Endothelial cell of umbilical vein (primary cell): Measurements from ENCODE around the gene H2BK1. TPM values are rescaled to one million over a fixed set of nuclear protein-coding genes. Genes with fewer than 3 reads are reported as not detected.

ENCODE experiments used
- BruUV-seq: library from RNA; stranded (reverse); fragments of 400-500 nt; replicated peaks from 2 replicates; lab custom pipeline; 2021; lab: Mats Ljungman, UMichigan
- CTCF ChIA-PET: fragments of 300-600, 350-600 bp; sonication (Branson Sonifier 250); formaldehyde crosslinking; loops from one replicate; lab custom pipeline; 2021; ENCODE audit warnings: antibody characterized with exemption, inconsistent platforms; lab: Charles Lee
- POLR2A ChIA-PET: fragments of 300-600, 350-600 bp; sonication (Branson Sonifier 250); formaldehyde crosslinking; loops from one replicate; lab custom pipeline; 2021; ENCODE audit warnings: antibody characterized with exemption, inconsistent platforms; lab: Charles Lee
- DNase-seq: peaks from one replicate; pipeline ENCODE4 v3.0.0-alpha.2; 2011; ENCODE audit warnings: low read depth, low spot score
- FAIRE-seq: peaks from 2 replicates; lab custom pipeline; 2011; peaks lifted over from hg19 to GRCh38; lab: Jason Lieb, UNC
- H2AFZ ChIP-seq: 2 replicates; pipeline ENCODE4 v1.6.0; 2012; ENCODE audit warnings: low read depth, low read length, control low read depth, inconsistent platforms
- H3K27ac ChIP-seq: 2 replicates; pipeline ENCODE4 v1.5.1; 2011; ENCODE audit warnings: low read depth, mild to moderate bottlenecking, control low read depth, low read length, moderate library complexity; ENCODE audit not compliant: insufficient read depth
- H3K27me3 ChIP-seq, 2 experiments: 2 replicates each; pipeline versions ENCODE4 v1.6.0 to v1.6.1; 2011; ENCODE audit warnings: low read length in 2 of 2, mixed read lengths in 1 of 2; ENCODE audit not compliant: control insufficient read depth in 2 of 2, insufficient read depth in 2 of 2
- H3K36me3 ChIP-seq, 2 experiments: 2 replicates in 1 of 2; 3 replicates in 1 of 2; pipeline ENCODE4 v1.5.1; 2011; ENCODE audit warnings: low read length in 2 of 2, mild to moderate bottlenecking in 1 of 2, moderate library complexity in 1 of 2; ENCODE audit not compliant: control insufficient read depth in 2 of 2, insufficient read depth in 2 of 2; ENCODE audit errors: extremely low read depth in 1 of 2
- H3K4me1 ChIP-seq: 3 replicates; pipeline ENCODE4 v1.5.1; 2011; ENCODE audit warnings: mild to moderate bottlenecking, low read length; ENCODE audit not compliant: control insufficient read depth, insufficient read depth; ENCODE audit errors: extremely low read depth
- H3K4me2 ChIP-seq: 2 replicates; pipeline ENCODE4 v1.6.1; 2011; ENCODE audit warnings: low read length, control low read depth, mixed read lengths; ENCODE audit not compliant: insufficient read depth
- H3K4me3 ChIP-seq, 3 experiments: fragments of 200-600 bp in 1 of 3; sonication (generic), shearing (Covaris generic) in 1 of 3; replicated peaks in 1 of 3; 2 replicates each; pipeline ENCODE4 v1.5.1; 2011 to 2016; ENCODE audit warnings: control low read depth in 3 of 3, low read length in 3 of 3, mild to moderate bottlenecking in 2 of 3, inconsistent platforms in 1 of 3, low read depth in 1 of 3, moderate library complexity in 1 of 3; ENCODE audit not compliant: insufficient read depth in 1 of 3
- H3K79me2 ChIP-seq: 2 replicates; pipeline ENCODE4 v1.6.0; 2012; ENCODE audit warnings: low read length, inconsistent platforms; ENCODE audit not compliant: control insufficient read depth, insufficient read depth
- H3K9ac ChIP-seq: replicated peaks from 2 replicates; pipeline ENCODE3; 2011; ENCODE audit warnings: low read length, control low read depth; ENCODE audit not compliant: insufficient read depth; ENCODE audit errors: extremely low read depth
- H3K9me1 ChIP-seq: replicated peaks from 3 replicates; pipeline ENCODE4 v1.6.0; 2011; ENCODE audit warnings: mild to moderate bottlenecking, low read length; ENCODE audit not compliant: control insufficient read depth, insufficient read depth; ENCODE audit errors: extremely low read depth
- H3K9me3 ChIP-seq: replicated peaks from 2 replicates; pipeline ENCODE4 v1.5.1; 2012; ENCODE audit warnings: low read length, inconsistent platforms; ENCODE audit not compliant: control insufficient read depth, insufficient read depth
- H4K20me1 ChIP-seq: replicated peaks from 2 replicates; pipeline ENCODE3; 2011; ENCODE audit warnings: mild to moderate bottlenecking, low read length; ENCODE audit not compliant: control insufficient read depth, insufficient read depth; ENCODE audit errors: extremely low read depth
- EZH2 ChIP-seq: IDR thresholded peaks from 2 replicates; pipeline ENCODE4 v1.6.1; 2012; ENCODE audit warnings: borderline replicate concordance, low read depth, mild to moderate bottlenecking, moderate library complexity, low read length, inconsistent platforms; ENCODE audit not compliant: severe bottlenecking
- FOS ChIP-seq: IDR thresholded peaks from 2 replicates; pipeline ENCODE4 v1.6.1; 2011; ENCODE audit warnings: mild to moderate bottlenecking, low read length, moderate library complexity, borderline replicate concordance; ENCODE audit not compliant: insufficient read depth
- GATA2 ChIP-seq: IDR thresholded peaks from 2 replicates; pipeline ENCODE4 v1.7.0; 2011; ENCODE audit warnings: low read depth, mild to moderate bottlenecking, moderate library complexity, mixed read lengths, low read length; ENCODE audit not compliant: insufficient read length, insufficient read depth
- JUN ChIP-seq: IDR thresholded peaks from 2 replicates; pipeline ENCODE4 v1.6.1; 2011; ENCODE audit warnings: borderline replicate concordance, low read depth; ENCODE audit not compliant: insufficient read length, insufficient read depth
- MYC ChIP-seq: IDR thresholded peaks from one replicate; pipeline ENCODE4 v1.6.1; 2011; ENCODE audit warnings: mild to moderate bottlenecking, low read depth, low read length
- POLR2A ChIP-seq: IDR thresholded peaks from 2 replicates; pipeline ENCODE4 v1.6.1; 2012; ENCODE audit warnings: low read depth, mild to moderate bottlenecking, control low read depth, low read length
- POLR2AphosphoS5 ChIP-seq: IDR thresholded peaks from 2 replicates; pipeline ENCODE4 v1.6.1; 2012; ENCODE audit warnings: low read depth, mild to moderate bottlenecking, control low read depth, low read length, moderate library complexity; ENCODE audit not compliant: insufficient read depth
- dilution Hi-C: fragments of 300-500 bp; cut with MboI; formaldehyde crosslinking; loops from one replicate; pipeline ENCODE4 v1.15.0; 2019; ENCODE audit warnings: low sequenced_read_pairs; ENCODE audit not compliant: extremely low pct_ligation_motif_present
- intact Hi-C: fragments of 100-400 bp; cut with micrococcal nuclease; formaldehyde crosslinking; loops from one replicate; pipeline ENCODE4 v1.10.0; 2022
- polyA plus RNA-seq, 4 experiments: library from polyadenylated mRNA; depleted of rRNA in 3 of 4; stranded (reverse) in 3 of 4; unstranded in 1 of 4; fragments of >200 nt; gene quantifications; 2 replicates each; pipeline versions ENCODE4 v1.2.1 to v1.2.3, GENCODE V29; 2011 to 2012; ENCODE audit warnings: missing spikeins in 1 of 4
- total RNA-seq: library from RNA; stranded (reverse); gene quantifications from 2 replicates; pipeline ENCODE4 v1.2.3, GENCODE V29; 2021
- TF ChIP-seq, protein P1 (sequence below), 2 donors: IDR thresholded peaks; 1 replicate in 1 of 2; 2 replicates in 1 of 2; pipeline ENCODE4 v1.5.1; 2011; ENCODE audit warnings: low read length in 2 of 2, mild to moderate bottlenecking in 2 of 2, moderate library complexity in 2 of 2, control low read depth in 1 of 2, inconsistent platforms in 1 of 2, low read depth in 1 of 2; ENCODE audit not compliant: insufficient read depth in 1 of 2; ENCODE audit errors: extremely low read depth in 1 of 2
- TF ChIP-seq, protein P2 (sequence below): IDR thresholded peaks from 2 replicates; pipeline ENCODE4 v1.6.1; 2011; ENCODE audit not compliant: insufficient read depth, insufficient read length

Gene H2BK1
- total and polyA plus RNA-seq, 2 donors (not counting 3 experiments of a cell fraction or from before 2014, with no cell fraction given) = not detected

GRCh38 chr7:151250181-151251132, 40.2 kb upstream of the H2BK1 start:
- peaks cover 10% of the 10 kb centered on the region for H3K4me1 ChIP-seq
- BruUV-seq = no TSS peak

More at GRCh38 chr7:151250181-151251132, 40.2 kb upstream of the H2BK1 start:
- Histone ChIP-seq H3K9me1 (no peaks in the 10 kb centered on the region), H3K27ac (no peak overlapping the region), H4K20me1 (no peaks in the 10 kb centered on the region), H3K4me3 (no peak overlapping the region), H3K9ac (no peak overlapping the region), H3K79me2 (no peaks in the 10 kb centered on the region), H2AFZ (no peak overlapping the region), H3K36me3 (no peaks in the 10 kb centered on the region), H3K9me3 (no peaks in the 10 kb centered on the region), H3K4me2 (no peak overlapping the region), H3K27me3 (no peaks in the 10 kb centered on the region)
- FAIRE-seq (no peak), DNase-seq (no peak)
- TF ChIP-seq POLR2AphosphoS5 (no peak), JUN (no peak), GATA2 (no peak), FOS (no peak), EZH2 (no peak), POLR2A (no peak), MYC (no peak)
- TF ChIP-seq, protein P1, sequence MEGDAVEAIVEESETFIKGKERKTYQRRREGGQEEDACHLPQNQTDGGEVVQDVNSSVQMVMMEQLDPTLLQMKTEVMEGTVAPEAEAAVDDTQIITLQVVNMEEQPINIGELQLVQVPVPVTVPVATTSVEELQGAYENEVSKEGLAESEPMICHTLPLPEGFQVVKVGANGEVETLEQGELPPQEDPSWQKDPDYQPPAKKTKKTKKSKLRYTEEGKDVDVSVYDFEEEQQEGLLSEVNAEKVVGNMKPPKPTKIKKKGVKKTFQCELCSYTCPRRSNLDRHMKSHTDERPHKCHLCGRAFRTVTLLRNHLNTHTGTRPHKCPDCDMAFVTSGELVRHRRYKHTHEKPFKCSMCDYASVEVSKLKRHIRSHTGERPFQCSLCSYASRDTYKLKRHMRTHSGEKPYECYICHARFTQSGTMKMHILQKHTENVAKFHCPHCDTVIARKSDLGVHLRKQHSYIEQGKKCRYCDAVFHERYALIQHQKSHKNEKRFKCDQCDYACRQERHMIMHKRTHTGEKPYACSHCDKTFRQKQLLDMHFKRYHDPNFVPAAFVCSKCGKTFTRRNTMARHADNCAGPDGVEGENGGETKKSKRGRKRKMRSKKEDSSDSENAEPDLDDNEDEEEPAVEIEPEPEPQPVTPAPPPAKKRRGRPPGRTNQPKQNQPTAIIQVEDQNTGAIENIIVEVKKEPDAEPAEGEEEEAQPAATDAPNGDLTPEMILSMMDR (IDR thresholded peaks at IDR 0.05; ENCODE audit: extremely low read depth in 1 of 2, insufficient read depth in 1 of 2, low read depth in 1 of 2, low read length in 2 of 2) = no peak
- TF ChIP-seq, protein P2, sequence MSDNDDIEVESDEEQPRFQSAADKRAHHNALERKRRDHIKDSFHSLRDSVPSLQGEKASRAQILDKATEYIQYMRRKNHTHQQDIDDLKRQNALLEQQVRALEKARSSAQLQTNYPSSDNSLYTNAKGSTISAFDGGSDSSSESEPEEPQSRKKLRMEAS = no peak
- ChIA-PET CTCF (interaction anchor here (2.6 kb wide), 1 partner anchor 7 kb away, joined by 14 read pairs; no protein-coding TSS in a partner anchor), POLR2A (no interaction called here)
- intact Hi-C loops = no loop called here
- dilution Hi-C loops = no loop called here
